Head of caudate nucleus (tissue), 42 donors: Measurements from ENCODE around the gene ATG14.
A peak's percentile ranks its signal among the peaks of the same experiment; 100 is the strongest.

Experiments
- DNase-seq, 42 donors: peaks; one replicate each; pipeline versions ENCODE4 v3.0.0 to v3.0.0-alpha.2; 2020 to 2021; ENCODE audit warnings: mixed read lengths in 7 of 42
- intact Hi-C: fragments of 100-400 bp; cut with DNase I; formaldehyde crosslinking; loops from one replicate; pipeline ENCODE4 v1.15.0; 2022

Gene ATG14

GRCh38 chr14:55333711-55334485, 77.7 kb downstream of the ATG14 start:
- DNase-seq: no peak
- intact Hi-C loops: no loop called here

GRCh38 chr14:55332654-55333570, 78.7 kb downstream of the ATG14 start:
- intact Hi-C loops: no loop called here
- DNase-seq: no peak

DNA sequence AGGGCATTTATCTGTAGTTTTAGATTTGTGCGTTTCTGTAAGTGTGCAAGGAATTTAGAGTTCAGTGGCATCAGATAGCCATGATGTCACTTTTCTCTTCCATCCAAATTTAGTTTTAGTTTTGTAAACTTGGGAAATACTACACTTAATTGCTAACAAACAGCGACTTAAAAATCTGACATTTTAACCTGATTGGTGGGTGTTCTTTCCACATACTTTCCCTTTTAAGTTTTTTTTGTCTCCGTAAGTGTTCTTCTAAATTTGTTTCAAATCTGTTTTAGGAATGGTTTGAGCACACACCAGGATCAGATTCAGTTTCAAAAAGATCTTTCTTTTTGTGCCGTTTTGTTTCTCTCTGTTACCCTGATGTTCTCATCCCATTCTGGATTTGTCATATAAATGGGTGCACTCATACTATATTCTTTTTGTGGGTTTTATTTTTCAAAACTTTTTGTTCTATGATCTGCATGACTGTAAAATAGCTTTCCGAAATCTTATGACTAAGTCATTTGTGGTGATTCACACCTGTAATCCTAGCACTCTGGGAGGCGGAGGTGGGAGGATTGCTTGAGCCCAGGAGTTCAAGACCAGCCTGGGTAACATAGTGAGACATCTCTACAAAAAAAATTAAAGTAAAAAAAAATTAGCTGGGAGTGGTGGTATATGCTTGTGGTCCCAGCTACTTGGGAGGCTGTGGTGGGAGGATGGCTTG, 81.5 kb downstream of the ATG14 start:
- peak in 21 of 42 donors; percentile 14 to 69 (median 43) for DNase-seq
- intact Hi-C loops: no loop called here

DNA sequence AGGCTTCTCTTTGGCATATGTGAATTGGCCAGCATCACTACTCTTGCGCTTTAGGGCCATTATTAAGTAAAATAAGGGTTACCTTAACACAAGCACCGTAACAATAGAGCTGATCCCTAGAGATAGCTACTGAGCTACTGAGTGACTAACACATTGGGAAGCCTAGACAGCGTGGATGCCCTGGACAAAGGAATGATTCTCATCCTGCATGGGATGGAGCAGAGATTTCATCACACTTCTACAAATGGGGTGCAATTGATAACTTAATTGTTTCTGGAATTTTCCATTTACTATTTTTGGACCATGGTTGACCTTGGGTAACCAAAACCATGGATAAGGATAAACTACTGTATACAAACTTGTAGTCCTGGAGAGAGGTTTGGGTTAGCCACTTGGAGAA, 83.3 kb downstream of the ATG14 start:
- no peak for DNase-seq
- intact Hi-C loops: no loop called here

GRCh38 chr14:55327179-55327578, 84.5 kb downstream of the ATG14 start:
- intact Hi-C loops: no loop called here
- no peak for DNase-seq

DNA sequence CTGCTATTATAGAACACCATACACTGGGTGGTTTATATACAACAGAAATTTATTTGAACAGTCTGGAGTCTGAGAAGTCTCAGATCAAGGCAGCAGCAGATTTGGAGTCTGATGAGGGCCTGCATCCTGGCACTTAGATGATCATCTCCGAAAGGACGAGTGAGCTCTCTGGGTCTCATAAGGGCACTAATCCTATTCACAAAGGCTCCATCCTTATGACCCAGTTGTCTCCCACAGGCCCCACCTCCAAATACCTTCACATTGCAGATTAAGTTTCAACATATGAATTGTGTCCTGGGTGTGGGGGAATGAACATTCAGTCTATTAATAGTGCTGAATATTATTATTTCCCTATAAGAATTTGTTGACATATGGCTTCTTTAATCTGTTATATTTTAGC, 86.8 kb downstream of the ATG14 start:
- no peak for DNase-seq
- intact Hi-C loops: no loop called here

DNA sequence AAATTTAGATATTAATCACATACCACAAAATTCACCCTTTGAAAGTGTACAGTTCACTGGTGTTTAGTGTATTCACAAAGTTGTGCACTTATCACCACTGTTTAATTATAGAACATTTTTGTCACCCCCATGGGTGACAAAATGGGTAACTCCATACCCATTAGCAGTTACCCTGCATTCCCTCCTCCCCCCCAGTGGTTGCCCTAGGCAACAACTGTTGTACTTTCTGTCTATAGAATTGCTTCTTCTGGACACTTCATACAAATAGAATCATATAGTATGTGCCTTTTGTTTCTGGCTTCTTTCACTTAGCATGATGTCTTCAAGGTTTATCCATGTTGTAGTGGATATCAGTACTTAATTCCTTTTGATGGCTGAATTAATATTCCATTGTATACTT, 87.7 kb downstream of the ATG14 start:
- DNase-seq: no peak

GRCh38 chr14:55318694-55319093, 92.9 kb downstream of the ATG14 start:
- intact Hi-C loops: no loop called here
- DNase-seq: no peak

More for the DNA sequence above, 87.7 kb downstream of the ATG14 start:
- intact Hi-C loops: no loop called here

- DNase-seq: no peak
- intact Hi-C loops: no loop called here
These were observed 93.9 kb downstream of the ATG14 start for GRCh38 chr14:55317542-55318306.

DNA sequence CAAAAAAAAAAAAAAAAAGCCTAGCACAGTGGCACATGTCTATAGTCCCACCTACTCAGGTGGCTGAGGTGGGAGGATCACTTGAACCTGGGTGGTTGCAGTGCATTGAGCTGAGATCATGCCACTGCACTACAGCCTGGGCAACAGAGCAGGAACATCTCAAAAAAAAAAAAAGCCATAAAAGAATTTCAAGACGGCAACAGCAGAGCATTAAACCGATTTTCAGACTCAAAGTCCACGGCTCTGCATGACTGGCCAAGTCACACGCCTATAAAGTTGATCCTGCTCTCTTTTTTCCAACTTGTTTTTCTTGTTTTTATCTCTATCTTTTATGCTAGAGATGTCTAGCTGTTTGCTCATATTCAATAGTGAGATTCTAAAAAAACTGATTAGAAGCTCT, 95.1 kb downstream of the ATG14 start:
- DNase-seq: peak in 22 of 42 donors; percentile 17 to 72 (median 34)
- intact Hi-C loops: no loop called here
